A673 (cell line): ENCODE measurements around the gene TCF7L1. TPM values are rescaled to one million over a fixed set of nuclear protein-coding genes. Genes with fewer than 3 reads are reported as not detected.

Experiments
- BruUV-seq: library from RNA; stranded (reverse); fragments of 400-500 nt; replicated peaks from 2 replicates; lab custom pipeline; 2021; lab: Mats Ljungman, UMichigan
- CTCF ChIA-PET: fragments of 300-600 bp; sonication (Branson Sonifier 250); formaldehyde crosslinking; loops from one replicate; lab custom pipeline; 2022; ENCODE audit warnings: antibody characterized with exemption; lab: Charles Lee
- POLR2A ChIA-PET: fragments of 300-600 bp; sonication (Branson Sonifier 250); formaldehyde crosslinking; loops from one replicate; lab custom pipeline; 2022; ENCODE audit warnings: antibody characterized with exemption; ENCODE audit not compliant: low non-redundant PET; lab: Charles Lee
- DNase-seq: peaks from one replicate; pipeline ENCODE4 v3.0.0-alpha.2; 2015; ENCODE audit warnings: low spot score
- H3K27ac ChIP-seq: fragments of 200-600 bp; sonication (generic); 2 replicates; pipeline ENCODE4 v1.5.1; 2016; ENCODE audit warnings: mixed run types, low read depth, mild to moderate bottlenecking, mixed read lengths, antibody characterized with exemption, low read length; ENCODE audit not compliant: poor library complexity, severe bottlenecking
- H3K27me3 ChIP-seq: fragments of 200-600 bp; sonication (generic); replicated peaks from 2 replicates; pipeline ENCODE4 v1.6.1; 2017; ENCODE audit warnings: mixed run types, low read depth, mild to moderate bottlenecking, mixed read lengths, antibody characterized with exemption, low read length; ENCODE audit not compliant: insufficient read depth, poor library complexity
- H3K36me3 ChIP-seq: fragments of 200-600 bp; sonication (generic); 2 replicates; pipeline ENCODE4 v1.6.1; 2016; ENCODE audit warnings: mixed run types, mild to moderate bottlenecking, mixed read lengths, antibody characterized with exemption, low read length; ENCODE audit not compliant: insufficient read depth, poor library complexity, severe bottlenecking
- H3K4me1 ChIP-seq: fragments of 200-600 bp; sonication (generic); 2 replicates; pipeline ENCODE4 v1.6.1; 2017; ENCODE audit warnings: mixed run types, mild to moderate bottlenecking, mixed read lengths, antibody characterized with exemption, low read length; ENCODE audit not compliant: insufficient read depth, poor library complexity, severe bottlenecking
- H3K4me3 ChIP-seq: fragments of 200-600 bp; sonication (generic); 2 replicates; pipeline ENCODE4 v1.5.1; 2016; ENCODE audit warnings: low read depth, mixed run types, mild to moderate bottlenecking, mixed read lengths, low read length; ENCODE audit not compliant: poor library complexity, severe bottlenecking
- H3K9me3 ChIP-seq: fragments of 200-600 bp; sonication (generic); 2 replicates; pipeline ENCODE4 v1.6.1; 2016; ENCODE audit warnings: mixed run types, low read depth, mild to moderate bottlenecking, mixed read lengths, antibody characterized with exemption, low read length; ENCODE audit not compliant: poor library complexity, severe bottlenecking
- EZH2 ChIP-seq: fragments of 200-600 bp; sonication (generic); IDR thresholded peaks from 2 replicates; pipeline ENCODE4 v1.6.1; 2017; ENCODE audit warnings: borderline replicate concordance, low read depth, mild to moderate bottlenecking, mixed read lengths, antibody characterized with exemption, low read length; ENCODE audit not compliant: poor library complexity, severe bottlenecking
- intact Hi-C: fragments of 100-400 bp; cut with micrococcal nuclease; formaldehyde crosslinking; loops from one replicate; pipeline ENCODE4 v1.10.0; 2022; ENCODE audit not compliant: unreplicated experiment
- total RNA-seq: library from RNA; stranded (reverse); gene quantifications from 2 replicates; pipeline ENCODE4 v1.2.3, GENCODE V29; 2021
- TF ChIP-seq, protein P1 (sequence below): fragments of 300-800, 200-600 bp; sonication (generic); conservative IDR thresholded peaks from 2 replicates; pipeline ENCODE4 v1.5.1; 2017; ENCODE audit warnings: low read depth, mild to moderate bottlenecking, antibody characterized with exemption, low read length, moderate library complexity, mixed read lengths

TCF7L1 gene
- total RNA-seq, 1 experiment from 2014 or later = 21.9 TPM

- no peaks in the 10 kb centered on the region for H3K36me3 ChIP-seq
- H3K4me3 ChIP-seq = no peak overlapping the region
- TF ChIP-seq, protein P1, sequence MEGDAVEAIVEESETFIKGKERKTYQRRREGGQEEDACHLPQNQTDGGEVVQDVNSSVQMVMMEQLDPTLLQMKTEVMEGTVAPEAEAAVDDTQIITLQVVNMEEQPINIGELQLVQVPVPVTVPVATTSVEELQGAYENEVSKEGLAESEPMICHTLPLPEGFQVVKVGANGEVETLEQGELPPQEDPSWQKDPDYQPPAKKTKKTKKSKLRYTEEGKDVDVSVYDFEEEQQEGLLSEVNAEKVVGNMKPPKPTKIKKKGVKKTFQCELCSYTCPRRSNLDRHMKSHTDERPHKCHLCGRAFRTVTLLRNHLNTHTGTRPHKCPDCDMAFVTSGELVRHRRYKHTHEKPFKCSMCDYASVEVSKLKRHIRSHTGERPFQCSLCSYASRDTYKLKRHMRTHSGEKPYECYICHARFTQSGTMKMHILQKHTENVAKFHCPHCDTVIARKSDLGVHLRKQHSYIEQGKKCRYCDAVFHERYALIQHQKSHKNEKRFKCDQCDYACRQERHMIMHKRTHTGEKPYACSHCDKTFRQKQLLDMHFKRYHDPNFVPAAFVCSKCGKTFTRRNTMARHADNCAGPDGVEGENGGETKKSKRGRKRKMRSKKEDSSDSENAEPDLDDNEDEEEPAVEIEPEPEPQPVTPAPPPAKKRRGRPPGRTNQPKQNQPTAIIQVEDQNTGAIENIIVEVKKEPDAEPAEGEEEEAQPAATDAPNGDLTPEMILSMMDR = no peak
- TF ChIP-seq EZH2 = no peak
- no peak overlapping the region for H3K27ac ChIP-seq
- ChIA-PET POLR2A (interaction anchor here (0.6 kb wide), 1 partner anchor 29 kb away, joined by 7 read pairs; no protein-coding TSS in a partner anchor), CTCF (no interaction called here)
- no peaks in the 10 kb centered on the region for H3K27me3 ChIP-seq
- BruUV-seq = no TSS peak
- DNase-seq = no peak
- no peaks in the 10 kb centered on the region for H3K9me3 ChIP-seq
- intact Hi-C loops = no loop called here
- peaks cover 5% of the 10 kb centered on the region for H3K4me1 ChIP-seq
These were observed 36.4 kb downstream of the TCF7L1 start for GRCh38 chr2:85169581-85169980.

GRCh38 chr2:85170938-85171475 lies 37.8 kb downstream of the TCF7L1 start:
- intact Hi-C loops = no loop called here
- CTCF ChIA-PET = no interaction called here

DNA sequence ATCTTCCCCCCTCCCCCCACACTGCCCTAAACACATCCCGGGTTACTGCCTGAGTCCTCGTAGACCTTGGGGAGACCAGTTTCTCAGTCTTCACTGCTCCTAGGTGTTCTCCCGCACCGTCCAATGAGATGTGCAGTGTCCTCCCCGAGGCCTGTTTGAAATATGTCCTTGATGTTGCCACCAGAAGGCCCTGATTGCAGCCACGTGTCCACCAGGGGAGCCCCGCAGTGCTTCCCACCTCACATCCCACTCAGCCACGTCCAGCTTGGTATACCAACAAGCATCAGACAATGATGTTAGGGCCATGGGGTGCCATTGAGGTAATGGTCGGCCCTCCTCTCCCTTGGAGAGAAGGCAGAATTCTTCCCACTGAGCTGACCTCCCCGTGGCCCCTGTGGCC lies 38.7 kb downstream of the TCF7L1 start:
- intact Hi-C loops = no loop called here
- CTCF ChIA-PET = no interaction called here
- no peak for DNase-seq
- Histone ChIP-seq H3K36me3 (no peaks in the 10 kb centered on the region), H3K9me3 (no peaks in the 10 kb centered on the region), H3K27ac (no peak overlapping the region), H3K4me1 (peaks cover 14% of the 10 kb centered on the region), H3K27me3 (no peaks in the 10 kb centered on the region), H3K4me3 (no peak overlapping the region)
- TF ChIP-seq, protein P1 = no peak
- TF ChIP-seq EZH2 = no peak
- no TSS peak for BruUV-seq
- POLR2A ChIA-PET = no interaction called here

More at GRCh38 chr2:85170938-85171475, 37.8 kb downstream of the TCF7L1 start:
- POLR2A ChIA-PET = no interaction called here
- Histone ChIP-seq H3K27ac (no peak overlapping the region), H3K4me1 (peaks cover 11% of the 10 kb centered on the region), H3K9me3 (no peaks in the 10 kb centered on the region), H3K4me3 (no peak overlapping the region), H3K27me3 (no peaks in the 10 kb centered on the region), H3K36me3 (no peaks in the 10 kb centered on the region)
- no peak for DNase-seq
- no TSS peak for BruUV-seq
- TF ChIP-seq, protein P1 = no peak
- no peak for TF ChIP-seq EZH2
